HG03060 (cell line): ENCODE results near the gene NTN1.

Experiments
- ATAC-seq: cut with Tn5 transposase; IDR thresholded peaks from one replicate; pipeline ENCODE4 v1.9.1; 2021; ENCODE audit warnings: low read depth, moderate number of reproducible peaks; ENCODE audit not compliant: unreplicated experiment

NTN1 gene

DNA sequence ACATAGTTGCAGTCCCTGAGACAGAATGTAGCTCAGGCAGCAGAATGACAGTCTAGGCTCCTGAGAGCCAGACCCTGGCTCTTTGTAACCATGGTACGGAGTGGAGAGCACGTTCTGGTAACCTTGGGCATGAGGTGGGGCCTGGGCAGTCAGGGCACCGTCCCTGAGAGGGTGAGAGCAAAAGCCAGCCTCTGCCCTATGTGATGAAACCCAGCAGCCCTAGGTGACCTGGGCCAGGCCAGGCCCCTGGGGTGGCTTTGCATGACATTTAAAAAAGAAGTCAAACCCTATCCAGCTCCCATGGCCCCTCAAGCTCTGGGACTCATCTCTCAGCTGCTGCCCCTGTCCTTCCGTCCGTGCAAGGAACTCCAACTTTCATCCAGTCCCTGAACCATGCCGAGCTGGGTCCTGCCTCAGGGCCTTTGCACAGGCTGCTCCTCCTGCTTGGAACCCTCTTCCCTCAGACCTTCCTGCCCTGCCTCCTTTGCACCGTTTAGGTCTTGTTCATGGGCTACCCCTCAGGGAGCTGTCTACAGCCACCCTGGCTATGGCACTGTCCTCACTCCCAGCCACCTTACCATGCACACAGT lies 188.6 kb downstream of the NTN1 start:
- no peak for ATAC-seq

DNA sequence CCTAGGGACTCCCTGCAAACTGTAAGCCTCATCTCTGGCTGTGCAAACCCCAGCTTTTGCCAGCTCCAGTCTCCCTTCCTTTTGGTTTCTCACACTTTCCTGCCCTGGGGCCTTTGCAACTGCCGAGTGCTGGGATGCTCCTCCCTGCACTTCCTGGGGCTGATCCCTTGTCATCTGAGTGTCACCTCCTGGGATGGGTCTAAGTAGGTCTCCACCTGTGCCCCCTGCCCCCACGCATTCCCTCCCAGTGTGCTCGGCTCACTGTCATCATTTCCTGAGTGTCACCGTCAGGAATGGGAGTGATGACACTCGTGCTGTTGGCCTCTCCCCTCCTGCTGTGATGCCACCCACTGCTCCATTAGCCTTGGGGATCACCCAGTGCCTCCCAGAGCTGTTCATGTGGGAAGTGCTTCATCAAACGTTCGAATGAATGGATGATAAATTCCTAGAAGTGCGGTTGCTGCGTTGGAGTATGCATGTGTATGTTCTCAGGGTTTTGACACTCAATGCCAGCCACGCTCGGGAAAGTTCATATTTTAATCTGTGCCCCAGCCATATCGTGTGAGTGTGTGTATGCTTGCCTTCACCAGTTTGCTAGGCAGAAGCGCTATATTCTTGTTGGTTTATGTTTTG lies 189.9 kb downstream of the NTN1 start:
- no peak for ATAC-seq

- no peak for ATAC-seq
Measured at GRCh38 chr17:9212376-9213302, 191.3 kb downstream of the NTN1 start.

- ATAC-seq: no peak
Measured at GRCh38 chr17:9213303-9213640, 192.0 kb downstream of the NTN1 start.

- ATAC-seq: no peak
Measured at GRCh38 chr17:9215465-9215864, 194.2 kb downstream of the NTN1 start.

DNA sequence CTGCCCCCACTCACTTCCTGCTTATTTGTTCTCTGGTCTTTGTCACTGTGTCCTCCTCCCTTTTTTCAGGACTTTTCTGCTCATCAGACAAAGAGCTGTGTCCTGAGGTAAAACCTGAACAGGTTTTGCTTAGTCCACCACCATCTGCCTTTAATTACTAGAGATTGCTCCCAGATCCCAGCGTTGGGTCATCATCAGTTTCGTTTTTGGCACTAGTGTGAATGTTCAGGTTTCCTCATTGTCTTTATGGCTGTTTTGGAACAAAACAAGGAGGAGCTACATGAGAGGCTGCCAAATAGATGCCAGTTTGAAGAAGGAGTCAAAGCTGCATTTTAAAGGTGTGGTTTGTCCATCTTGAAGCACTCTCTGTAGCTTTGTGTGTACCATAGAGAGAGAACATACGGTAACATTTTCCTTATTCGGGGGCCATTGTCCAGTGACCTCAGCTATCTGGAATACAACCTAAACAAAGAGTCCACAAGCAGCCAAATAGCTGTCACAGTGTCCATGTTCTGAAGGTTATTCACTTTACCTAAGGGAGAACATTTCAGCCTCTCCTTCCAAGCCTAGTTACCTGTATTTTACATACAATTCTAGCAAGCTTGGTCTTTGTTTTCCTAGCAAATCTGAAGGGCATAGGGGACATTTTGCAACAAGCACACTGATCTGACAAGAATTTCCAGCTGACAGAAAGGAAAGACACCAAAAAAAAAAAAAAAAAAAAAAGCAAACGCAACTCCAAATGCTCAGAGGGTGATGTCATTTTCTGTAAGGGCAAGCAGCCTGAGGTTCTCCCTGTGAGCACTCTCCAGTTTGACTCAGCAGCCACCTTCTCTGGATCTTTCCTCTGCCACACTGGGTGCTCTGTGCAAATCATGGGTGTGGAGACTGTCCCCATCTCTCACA lies 196.1 kb downstream of the NTN1 start:
- ATAC-seq: no peak

GRCh38 chr17:9218064-9218635 lies 196.8 kb downstream of the NTN1 start:
- no peak for ATAC-seq

DNA sequence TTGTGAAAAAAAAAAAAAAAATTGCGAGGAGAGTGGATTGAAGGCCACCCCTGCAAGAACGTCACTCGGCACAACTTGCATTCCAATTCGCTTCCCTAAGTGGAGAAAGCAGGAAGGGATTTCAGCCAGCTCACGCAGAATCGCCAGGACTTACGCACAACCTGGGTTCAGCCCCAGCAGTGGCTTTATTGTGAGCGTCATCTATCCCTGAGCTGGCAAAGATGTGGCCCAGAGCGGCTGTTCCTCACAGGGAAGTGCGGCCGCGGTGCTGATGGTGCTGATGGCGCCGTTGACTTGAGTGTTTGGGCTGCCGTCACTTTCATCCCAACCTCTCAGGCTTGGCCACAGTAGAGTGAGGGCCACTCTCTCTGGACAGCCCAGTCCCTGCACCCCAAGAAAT lies 197.6 kb downstream of the NTN1 start:
- no peak for ATAC-seq

- ATAC-seq: no peak
Measured at GRCh38 chr17:9219631-9220397, 198.5 kb downstream of the NTN1 start.

- ATAC-seq: no peak
Measured at GRCh38 chr17:9220398-9221146, 199.3 kb downstream of the NTN1 start.

DNA sequence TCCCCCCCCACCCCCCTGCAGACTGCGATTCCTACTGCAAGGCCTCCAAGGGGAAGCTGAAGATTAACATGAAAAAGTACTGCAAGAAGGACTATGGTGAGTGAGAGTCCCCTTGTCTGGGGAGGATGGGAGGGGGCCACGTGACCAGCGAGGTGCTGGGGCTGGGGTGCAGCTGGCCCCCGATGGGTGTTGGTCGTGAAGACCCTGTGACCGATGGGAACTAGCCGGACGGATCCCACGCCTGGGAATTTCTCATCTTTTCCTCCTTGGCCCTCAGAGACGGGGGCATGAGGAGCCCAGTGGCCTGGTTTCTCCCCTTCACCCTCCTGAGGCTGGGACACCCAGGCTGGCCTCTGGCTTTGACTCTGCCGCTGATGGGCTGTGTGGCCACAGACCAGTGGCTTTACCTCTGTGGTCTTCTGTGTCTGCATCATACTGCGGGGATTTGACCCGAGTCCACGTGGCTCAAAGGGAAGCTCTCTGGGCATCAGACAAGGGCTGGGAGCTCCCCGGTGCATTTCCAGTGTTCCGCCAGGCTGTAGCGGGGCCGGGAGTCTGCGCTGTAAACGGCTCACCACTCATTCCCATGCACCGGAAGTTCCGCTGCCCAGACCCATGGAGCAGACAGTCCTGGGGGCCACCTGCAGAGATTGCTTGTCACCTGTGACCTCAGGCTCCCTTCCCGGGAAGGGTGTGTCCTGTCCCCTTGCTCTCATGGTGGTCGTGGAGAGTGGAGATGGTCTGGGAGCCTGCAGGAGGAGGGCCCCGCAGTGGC lies 200.0 kb downstream of the NTN1 start:
- ATAC-seq: no peak

GRCh38 chr17:9221922-9222180 lies 200.5 kb downstream of the NTN1 start:
- ATAC-seq: no peak

GRCh38 chr17:9223531-9223930 lies 202.2 kb downstream of the NTN1 start:
- ATAC-seq: no peak

GRCh38 chr17:9224485-9224884 lies 203.2 kb downstream of the NTN1 start:
- ATAC-seq: no peak

DNA sequence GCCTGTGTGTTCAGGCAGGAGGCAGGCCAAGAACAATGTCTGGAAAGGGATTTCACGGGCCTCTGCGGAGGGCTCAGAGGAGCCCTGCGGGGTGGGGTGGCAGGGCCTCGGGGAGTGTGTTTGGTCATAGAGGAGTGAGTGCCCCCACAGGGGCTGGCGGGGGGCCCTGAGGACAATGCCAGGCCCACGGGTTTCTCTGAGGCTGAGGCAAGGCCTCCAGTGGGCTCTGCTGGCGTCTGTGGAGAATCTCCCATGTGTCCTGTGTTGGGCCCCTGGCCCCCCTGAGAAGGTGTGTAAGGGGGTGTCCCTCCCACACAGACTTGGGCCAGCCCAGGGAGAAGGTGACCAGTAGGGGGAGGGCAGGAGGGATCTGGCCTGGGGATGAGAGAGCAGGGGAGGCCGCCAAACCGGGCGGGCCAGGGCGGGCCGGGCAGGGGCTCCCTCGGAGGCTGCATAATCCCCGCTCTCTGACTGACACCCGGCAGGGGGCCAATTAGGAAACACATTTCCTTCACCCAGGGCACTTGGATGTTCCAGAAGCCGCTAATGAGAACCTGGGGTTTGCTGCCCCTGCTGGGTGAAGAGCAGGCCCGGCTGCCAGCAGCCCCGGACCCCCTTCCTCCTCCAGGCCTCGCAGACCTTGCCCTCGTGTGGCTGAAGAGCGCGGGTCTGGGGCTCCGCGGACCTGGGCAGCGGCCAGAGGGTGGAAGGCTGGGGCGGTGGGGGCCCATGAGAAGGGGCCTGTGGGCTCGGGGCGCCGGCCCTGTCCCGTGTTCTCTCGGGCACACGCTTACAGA lies 204.2 kb downstream of the NTN1 start:
- no peak for ATAC-seq

DNA sequence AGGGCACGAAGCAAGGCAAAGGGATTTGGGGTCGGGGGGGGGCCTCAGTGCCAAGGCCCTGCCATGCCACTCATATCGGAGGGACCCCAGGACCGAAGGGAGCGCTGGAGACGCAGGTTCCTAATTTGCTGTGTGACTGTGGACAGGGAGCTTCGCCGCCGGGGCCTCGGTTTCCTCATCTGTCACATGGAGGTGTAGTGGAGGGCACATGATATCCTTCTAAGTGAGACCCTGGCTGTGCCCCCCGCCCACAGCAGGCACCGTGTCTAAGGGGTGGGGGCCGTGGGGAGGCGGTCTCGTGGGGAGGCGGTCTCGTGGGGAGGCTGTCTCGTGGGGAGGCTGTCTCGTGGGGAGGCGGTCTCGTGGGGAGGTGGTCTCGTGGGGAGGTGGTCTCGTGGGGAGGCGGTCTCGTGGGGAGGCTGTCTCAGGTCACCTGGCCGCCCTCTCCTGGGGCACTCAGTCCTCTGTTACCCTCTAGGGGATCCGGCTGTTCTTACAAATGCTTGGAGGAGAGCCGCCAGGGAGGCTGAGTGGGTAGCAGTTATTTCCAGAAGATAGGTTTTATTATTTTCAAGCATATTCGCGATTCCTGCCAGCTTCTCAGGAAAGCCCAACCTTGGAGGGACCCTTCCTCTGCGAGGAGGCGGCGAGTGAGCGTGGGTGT lies 205.0 kb downstream of the NTN1 start:
- no peak for ATAC-seq

- ATAC-seq: no peak
Measured at GRCh38 chr17:9226794-9227135, 205.5 kb downstream of the NTN1 start.
